Iris pigment epithelial cell (primary cell): ENCODE data around the gene CACNA1E.

Experiments used
- DNase-seq: peaks from one replicate; pipeline ENCODE4 v3.0.0-alpha.2; 2011; ENCODE audit warnings: low read depth

Gene CACNA1E

GRCh38 chr1:181587870-181588438, 104.6 kb downstream of the CACNA1E start:
- no peak for DNase-seq

DNA sequence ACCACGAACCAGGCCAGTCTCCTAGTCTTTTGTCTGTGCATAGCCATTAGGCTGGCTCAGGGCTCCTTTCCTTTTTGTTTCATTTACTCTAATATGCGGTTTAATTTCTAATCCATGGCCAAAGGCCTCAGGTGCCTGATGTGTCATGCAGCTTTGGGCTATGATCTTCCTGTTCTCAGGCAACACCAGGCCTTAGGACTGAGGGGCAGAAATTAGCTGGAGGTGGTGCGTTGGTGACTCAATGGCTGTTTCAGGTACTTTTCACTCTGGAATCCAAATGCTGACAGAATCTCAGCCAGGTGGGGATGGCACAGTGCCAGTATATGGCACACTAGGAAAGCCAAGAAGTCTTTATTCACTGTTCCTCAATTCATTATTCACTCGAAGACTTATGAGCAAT, 105.3 kb downstream of the CACNA1E start:
- no peak for DNase-seq

DNA sequence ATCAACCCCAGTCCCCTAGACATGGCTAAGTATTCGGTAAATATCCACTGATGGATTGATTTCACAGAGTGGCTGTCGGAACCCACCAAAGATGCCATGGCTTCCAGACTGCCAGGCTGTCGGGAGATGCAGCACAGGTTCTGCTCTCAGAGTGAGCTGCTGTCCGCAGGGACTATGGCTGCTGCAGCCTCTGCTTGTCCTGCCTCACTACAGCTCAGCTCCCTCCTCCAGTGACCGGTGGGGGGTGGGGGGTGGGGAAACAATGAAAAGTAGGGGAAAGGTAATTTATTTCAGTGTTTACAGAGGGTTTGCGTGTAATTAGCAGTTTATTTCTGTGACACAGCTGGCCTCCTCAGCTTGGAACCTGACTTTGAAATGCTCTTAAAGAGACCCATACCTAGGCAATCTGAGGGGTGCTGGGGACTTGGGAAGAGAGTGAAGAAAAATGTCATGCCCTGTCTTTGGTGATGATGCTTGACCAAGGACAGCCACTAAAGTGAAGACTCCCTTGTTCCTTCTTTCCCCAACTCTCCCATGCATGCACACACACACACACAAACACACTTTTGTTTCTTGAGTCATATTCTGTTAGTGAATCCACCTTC, 109.0 kb downstream of the CACNA1E start:
- no peak for DNase-seq

GRCh38 chr1:181593042-181593441, 109.7 kb downstream of the CACNA1E start:
- no peak for DNase-seq

GRCh38 chr1:181594553-181594952, 111.2 kb downstream of the CACNA1E start:
- DNase-seq, result no peak

GRCh38 chr1:181595234-181595633, 111.9 kb downstream of the CACNA1E start:
- DNase-seq, result no peak

DNA sequence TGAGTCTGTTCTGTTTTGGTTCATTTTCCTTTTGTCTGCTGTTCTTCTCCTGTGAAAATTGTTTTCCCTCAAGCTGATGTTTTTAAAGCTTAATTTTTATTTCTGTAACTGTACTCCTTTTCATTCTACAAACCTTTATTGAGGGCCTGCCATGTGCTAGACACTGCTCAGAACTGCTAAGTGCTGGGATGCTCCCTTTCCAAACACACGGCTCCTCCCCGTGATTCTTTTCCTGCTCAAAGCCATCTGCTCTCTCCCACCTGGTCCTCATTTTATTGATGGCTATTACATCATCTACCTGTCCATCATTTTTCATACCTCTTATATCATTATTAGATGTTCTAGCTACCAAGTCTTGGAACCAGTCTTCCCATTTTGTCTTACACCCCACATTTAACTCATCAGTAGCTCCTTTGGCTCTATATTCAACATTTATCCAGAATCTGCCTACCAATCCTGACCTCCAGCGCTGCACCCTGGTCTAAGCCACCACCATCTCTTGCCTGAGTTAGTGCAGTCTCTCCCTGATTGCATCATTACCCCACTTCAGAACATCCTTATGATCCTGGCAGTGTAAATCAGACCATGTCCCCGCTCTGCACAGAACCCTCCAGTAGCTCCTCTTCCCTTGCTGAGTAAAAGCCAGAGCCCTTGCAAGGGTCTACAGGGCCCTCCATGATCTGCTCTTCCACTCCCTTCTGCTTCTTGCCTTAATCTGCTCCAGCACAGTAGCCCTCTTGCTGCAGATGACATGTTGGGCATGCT, 118.1 kb downstream of the CACNA1E start:
- DNase-seq, result no peak

DNA sequence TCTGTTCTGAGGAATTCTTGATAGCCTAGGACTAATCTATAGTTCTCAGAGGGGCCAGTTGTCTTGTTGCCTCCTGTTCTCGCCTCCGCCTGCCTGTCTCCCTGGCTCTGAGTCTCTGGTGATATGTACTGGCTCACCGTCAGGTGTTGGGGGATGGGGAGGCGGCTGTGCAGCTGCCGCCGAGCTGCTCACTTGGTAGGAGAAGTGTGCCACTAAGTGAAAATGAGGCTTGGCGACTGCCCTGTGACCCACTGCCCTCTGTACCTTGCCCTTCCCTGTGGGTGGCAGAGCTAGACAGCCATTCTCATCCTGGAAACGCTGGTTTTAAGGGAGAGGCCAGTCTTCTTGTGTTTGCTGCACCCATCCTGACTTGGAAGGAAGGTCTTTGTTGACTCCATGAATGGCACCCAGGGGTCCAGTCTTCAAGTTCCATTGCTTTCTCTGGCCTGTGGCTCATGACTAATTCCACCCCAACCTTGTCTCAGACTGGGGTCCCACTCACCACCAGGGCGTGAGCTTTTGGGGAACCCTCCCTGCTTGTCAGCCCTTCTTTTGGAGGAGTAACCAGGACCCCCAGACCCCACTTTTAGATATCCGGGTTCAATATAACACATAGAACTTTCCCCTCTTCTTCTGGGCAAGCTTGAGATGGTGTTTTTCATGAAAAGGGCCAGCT, 120.6 kb downstream of the CACNA1E start:
- DNase-seq, result no peak

DNA sequence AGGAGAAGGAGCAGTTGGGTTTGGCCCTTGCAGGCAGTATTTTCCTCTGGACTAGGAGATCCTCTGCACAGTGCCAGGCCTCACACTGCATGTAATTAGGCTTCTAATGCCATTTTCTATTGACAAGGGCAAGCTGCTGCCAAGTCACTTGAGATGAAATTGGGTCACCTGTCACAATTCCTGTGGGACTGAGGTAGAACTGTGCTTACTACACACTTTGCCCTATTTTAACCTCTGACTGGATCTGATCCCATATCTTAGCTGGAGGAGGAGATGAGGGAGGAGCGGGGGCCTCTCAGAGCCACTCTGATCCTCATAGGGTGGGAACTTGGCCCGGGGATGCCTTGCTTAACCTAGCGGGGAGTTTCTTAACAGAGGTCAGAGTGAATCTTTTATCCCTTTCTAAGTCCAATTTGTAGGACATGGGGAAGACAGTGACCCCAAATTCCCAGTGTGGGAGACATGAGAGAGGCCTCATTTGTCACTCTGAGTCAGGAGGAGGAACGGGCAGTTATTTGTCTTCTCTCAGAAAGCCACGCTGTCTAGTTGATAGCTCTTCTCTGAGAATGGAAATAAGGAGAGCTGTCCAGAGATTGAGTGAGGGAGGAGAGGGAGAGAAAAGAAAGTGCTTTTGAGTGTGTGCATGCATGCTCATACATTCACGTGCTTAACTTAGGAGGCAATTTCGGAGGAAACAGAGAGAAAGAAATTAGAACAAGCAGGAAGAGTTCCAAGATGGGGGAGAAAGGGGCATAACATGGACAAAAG, 121.3 kb downstream of the CACNA1E start:
- DNase-seq, result no peak

DNA sequence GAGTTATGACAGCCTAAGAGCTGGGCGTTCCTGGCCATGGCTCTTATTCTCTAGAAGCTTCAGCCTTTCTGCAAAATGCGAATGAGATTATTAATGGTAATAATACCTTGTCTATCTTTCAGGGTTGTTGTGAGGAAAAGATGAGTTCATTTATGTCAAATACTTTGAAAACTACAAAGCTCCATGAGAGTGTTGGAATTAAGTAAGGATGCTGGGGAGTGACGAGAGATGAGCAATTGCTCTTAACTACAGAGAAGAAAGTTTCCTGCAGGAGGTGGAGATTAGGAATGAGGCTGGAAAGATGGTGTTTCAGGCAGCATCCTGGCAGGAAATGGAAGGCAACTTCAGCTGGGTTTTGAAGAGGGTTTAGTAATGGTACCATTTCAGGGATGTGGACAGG, 124.2 kb downstream of the CACNA1E start:
- no peak for DNase-seq

DNA sequence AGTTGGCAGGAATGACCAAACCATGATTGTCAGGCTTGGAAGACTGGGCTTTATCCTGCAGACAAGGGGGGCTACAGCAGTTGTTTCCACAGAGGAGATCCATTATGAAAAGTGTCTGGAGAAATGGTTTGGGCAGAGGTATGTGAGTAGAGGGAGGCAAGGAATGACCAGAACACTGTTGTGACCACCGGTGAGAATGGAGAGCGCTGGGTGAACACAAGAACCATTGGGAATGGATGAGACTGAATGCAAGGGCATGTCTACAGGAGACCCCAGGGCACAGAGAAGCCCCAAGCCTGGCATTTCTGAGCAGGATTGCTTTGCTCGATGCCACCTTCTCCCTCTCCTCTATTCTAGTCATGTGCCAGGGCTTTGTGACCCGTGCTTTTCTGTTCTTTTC, 125.1 kb downstream of the CACNA1E start:
- no peak for DNase-seq

DNA sequence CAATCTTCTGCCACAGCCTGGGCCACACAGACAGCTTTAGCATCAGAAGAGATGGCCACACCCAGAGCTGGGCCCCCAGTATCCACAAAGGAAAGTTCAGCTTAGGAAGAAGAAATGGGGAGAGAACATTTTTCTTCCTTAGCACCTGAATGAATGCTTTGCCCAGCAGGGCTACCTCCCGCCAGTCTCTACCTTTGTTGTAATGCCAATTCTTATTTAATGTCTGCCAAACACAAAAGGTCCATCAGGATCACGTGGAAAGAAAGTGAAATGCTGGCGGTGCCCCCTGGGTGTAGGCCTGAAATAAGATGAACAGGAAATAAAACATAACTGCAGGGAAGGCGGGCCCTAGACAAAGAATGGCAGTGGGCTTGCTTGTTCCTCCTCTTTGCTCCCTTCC, 125.6 kb downstream of the CACNA1E start:
- DNase-seq, result no peak

DNA sequence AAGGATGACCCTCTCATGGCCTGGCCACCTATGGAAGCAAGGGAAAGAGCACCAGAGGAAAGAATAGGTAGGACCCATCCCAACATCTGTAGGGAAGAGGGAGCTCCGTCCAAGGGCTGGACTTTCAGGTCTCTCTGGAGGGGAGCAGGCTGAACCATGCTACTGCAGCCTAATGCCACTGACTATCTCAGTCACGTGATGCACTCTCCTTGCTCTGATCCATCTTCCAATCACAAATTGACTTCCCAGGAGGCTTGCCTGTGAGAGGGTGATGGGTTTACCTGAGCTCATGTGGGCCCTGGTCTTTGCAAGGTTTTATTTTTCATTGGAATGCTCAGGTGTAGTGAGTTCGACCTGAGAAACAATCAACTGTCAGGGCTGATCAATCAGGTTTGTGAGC, 128.8 kb downstream of the CACNA1E start:
- no peak for DNase-seq

GRCh38 chr1:181618559-181618958, 135.2 kb downstream of the CACNA1E start:
- DNase-seq, result no peak

GRCh38 chr1:181620183-181620582, 136.9 kb downstream of the CACNA1E start:
- DNase-seq, result no peak

- DNase-seq, result no peak
Observed at GRCh38 chr1:181623850-181624249, 140.5 kb downstream of the CACNA1E start.

- no peak for DNase-seq
Observed at GRCh38 chr1:181626279-181626938, 143.1 kb downstream of the CACNA1E start.

- DNase-seq, result no peak
Observed at GRCh38 chr1:181630398-181630797, 147.1 kb downstream of the CACNA1E start.

GRCh38 chr1:181630838-181631237, 147.5 kb downstream of the CACNA1E start:
- DNase-seq, result no peak

DNA sequence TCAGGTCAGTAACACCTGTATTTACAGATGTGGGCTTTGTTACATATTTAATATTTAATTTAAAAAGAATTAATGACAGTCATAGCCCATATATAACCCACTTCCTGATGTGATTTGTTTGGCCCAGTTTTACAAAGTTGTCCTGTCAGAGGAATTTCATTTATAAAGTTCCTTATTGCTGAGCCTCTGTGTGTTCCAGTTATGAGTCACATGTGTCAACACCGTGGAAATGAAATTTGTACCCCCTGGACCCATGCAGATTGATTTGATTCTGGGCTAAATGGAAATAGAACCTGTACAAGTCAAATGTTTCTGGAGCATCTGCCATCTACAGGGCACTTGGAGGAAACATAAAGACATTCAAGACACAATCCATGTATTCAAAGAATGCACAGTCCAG, 149.2 kb downstream of the CACNA1E start:
- DNase-seq, result no peak

GRCh38 chr1:181632960-181633359, 149.6 kb downstream of the CACNA1E start:
- DNase-seq, result no peak

GRCh38 chr1:181635110-181635509, 151.8 kb downstream of the CACNA1E start:
- no peak for DNase-seq
